B cell (primary cell): ENCODE results near the gene LANCL2. TPM values are rescaled to one million over a fixed set of nuclear protein-coding genes. Genes with fewer than 3 reads are reported as not detected.

Experiments used
- ATAC-seq: fragments of 200-7000 bp; cut with Tn5 transposase; one replicate; pipeline ENCODE4 v1.10.0; 2021; ENCODE audit warnings: low read depth, mild to moderate bottlenecking, moderate number of reproducible peaks, moderate library complexity
- CTCF ChIA-PET: fragments of 350-600 bp; sonication (Branson Sonifier 250); formaldehyde crosslinking; loops from one replicate; lab custom pipeline; 2021; ENCODE audit warnings: antibody characterized with exemption, inconsistent platforms; lab: Charles Lee
- POLR2A ChIA-PET: fragments of 350-600 bp; sonication (Branson Sonifier 250); formaldehyde crosslinking; loops from one replicate; lab custom pipeline; 2021; ENCODE audit warnings: antibody characterized with exemption; lab: Charles Lee
- DNase-seq: peaks from one replicate; pipeline ENCODE4 v3.0.0; 2013
- H2AFZ ChIP-seq: 2 replicates; pipeline ENCODE4 v1.6.1; 2012; ENCODE audit warnings: mild to moderate bottlenecking, low read depth, low read length; ENCODE audit not compliant: insufficient read depth, poor library complexity, severe bottlenecking
- H3K27ac ChIP-seq, 2 donors: 1 replicate in 1 of 2; 2 replicates in 1 of 2; pipeline ENCODE4 v1.5.1; 2012 to 2013; ENCODE audit warnings: low read length in 2 of 2, mild to moderate bottlenecking in 2 of 2, moderate library complexity in 1 of 2
- H3K27me3 ChIP-seq, 4 experiments: fragments of 200-600 bp in 1 of 4; sonication (generic) in 1 of 4; replicated peaks in 1 of 4; 1 replicate in 2 of 4; 2 replicates in 2 of 4; pipeline versions ENCODE4 v1.6.1 to v1.7.0; 2013 to 2016; ENCODE audit warnings: low read length in 3 of 4, mild to moderate bottlenecking in 2 of 4, mixed read lengths in 1 of 4, moderate library complexity in 1 of 4; ENCODE audit not compliant: insufficient read depth in 4 of 4, control insufficient read depth in 3 of 4; ENCODE audit errors: control extremely low read depth in 1 of 4
- H3K36me3 ChIP-seq, 2 experiments: replicated peaks in 1 of 2; 1 replicate in 1 of 2; 2 replicates in 1 of 2; pipeline versions ENCODE4 v1.6.1 to v1.7.1; 2013; ENCODE audit warnings: low read length in 1 of 2; ENCODE audit not compliant: insufficient read depth in 2 of 2, control insufficient read depth in 1 of 2; ENCODE audit errors: control extremely low read depth in 1 of 2, extremely low read depth in 1 of 2
- H3K4me1 ChIP-seq, 2 donors: fragments of 200-600 bp in 1 of 2; sonication (generic) in 1 of 2; 1 replicate in 1 of 2; 2 replicates in 1 of 2; pipeline versions ENCODE4 v1.5.1 to v1.6.1; 2013 to 2017; ENCODE audit warnings: low read length in 2 of 2; ENCODE audit not compliant: control insufficient read depth in 2 of 2, insufficient read depth in 2 of 2
- H3K4me2 ChIP-seq: replicated peaks from 2 replicates; pipeline ENCODE3; 2012; ENCODE audit warnings: mild to moderate bottlenecking, low read depth, low read length; ENCODE audit not compliant: poor library complexity, severe bottlenecking
- H3K4me3 ChIP-seq, 5 experiments: fragments of 200-600 bp in 1 of 5; sonication (generic) in 1 of 5; 1 replicate in 3 of 5; 2 replicates in 2 of 5; pipeline versions ENCODE4 v1.5.1 to v1.7.0; 2011 to 2016; ENCODE audit warnings: low read length in 4 of 5, mild to moderate bottlenecking in 4 of 5, low read depth in 2 of 5, control low read depth in 1 of 5, moderate library complexity in 1 of 5; ENCODE audit not compliant: insufficient read depth in 1 of 5; ENCODE audit errors: control extremely low read depth in 1 of 5, extremely low read depth in 1 of 5
- H3K79me2 ChIP-seq: fragments of 200-600 bp; sonication (generic); one replicate; pipeline ENCODE4 v1.6.0; 2016; ENCODE audit warnings: low read length; ENCODE audit not compliant: control insufficient read depth, insufficient read depth
- H3K9ac ChIP-seq: fragments of 200-600 bp; sonication (generic); 2 replicates; pipeline ENCODE4 v1.6.1; 2017; ENCODE audit warnings: mild to moderate bottlenecking, low read length, moderate library complexity
- H3K9me3 ChIP-seq, 3 donors: one replicate each; pipeline versions ENCODE4 v1.6.1 to v1.7.1; 2013; ENCODE audit warnings: low read length in 2 of 3; ENCODE audit not compliant: control insufficient read depth in 2 of 3, insufficient read depth in 1 of 3; ENCODE audit errors: control extremely low read depth in 1 of 3
- H4K20me1 ChIP-seq: 2 replicates; pipeline ENCODE4 v1.6.0; 2012; ENCODE audit warnings: mild to moderate bottlenecking, low read length; ENCODE audit not compliant: insufficient read depth, control insufficient read depth, poor library complexity, severe bottlenecking
- H3K27ac Mint-ChIP-seq: one replicate; pipeline ENCODE4 v1.8.0; 2021; ENCODE audit warnings: mixed read lengths
- H3K27me3 Mint-ChIP-seq: one replicate; pipeline ENCODE4 v1.8.0; 2021; ENCODE audit warnings: mixed read lengths
- H3K4me1 Mint-ChIP-seq: one replicate; pipeline ENCODE4 v1.8.0; 2021; ENCODE audit warnings: mixed read lengths
- H3K4me3 Mint-ChIP-seq: one replicate; pipeline ENCODE4 v1.8.0; 2021; ENCODE audit warnings: mixed read lengths
- H3K9me3 Mint-ChIP-seq: one replicate; pipeline ENCODE4 v1.8.0; 2022; ENCODE audit warnings: mixed read lengths; ENCODE audit not compliant: insufficient read depth
- EZH2 ChIP-seq: IDR thresholded peaks from 2 replicates; pipeline ENCODE4 v1.6.1; 2012; ENCODE audit warnings: borderline replicate concordance, low read depth, mild to moderate bottlenecking, moderate library complexity, low read length; ENCODE audit not compliant: insufficient read depth, poor library complexity, severe bottlenecking
- WGBS: methylation state at CpG from one replicate; pipeline ENCODE4 v1.1.5; 2013; ENCODE audit warnings: missing lambda C conversion rate; ENCODE audit not compliant: insufficient coverage; 5-methylcytosine and 5-hydroxymethylcytosine counted together
- intact Hi-C: fragments of 100-400 bp; cut with micrococcal nuclease; formaldehyde crosslinking; loops from one replicate; pipeline ENCODE4 v1.10.0; 2022
- polyA plus RNA-seq: library from polyadenylated mRNA; depleted of rRNA; stranded (reverse); fragments of >200 nt; gene quantifications from 2 replicates; pipeline ENCODE4 v1.2.3, GENCODE V29; 2012
- total RNA-seq, 2 donors: library from RNA; stranded (reverse); fragments of 120-200 nt in 1 of 2; gene quantifications; 1 replicate in 1 of 2; 2 replicates in 1 of 2; pipeline versions ENCODE4 v1.2.3 to v1.2.4, GENCODE V29; 2013 to 2022
- TF ChIP-seq, protein P1 (sequence below): fragments of 200-600 bp; IDR thresholded peaks from one replicate; pipeline ENCODE4 v1.8.0; 2022; ENCODE audit warnings: antibody characterized with exemption, mild to moderate bottlenecking

The LANCL2 gene
- total and polyA plus RNA-seq, 2 donors (not counting 1 experiment from before 2014, with no cell fraction given) = 3.5 to 8.1 TPM

DNA sequence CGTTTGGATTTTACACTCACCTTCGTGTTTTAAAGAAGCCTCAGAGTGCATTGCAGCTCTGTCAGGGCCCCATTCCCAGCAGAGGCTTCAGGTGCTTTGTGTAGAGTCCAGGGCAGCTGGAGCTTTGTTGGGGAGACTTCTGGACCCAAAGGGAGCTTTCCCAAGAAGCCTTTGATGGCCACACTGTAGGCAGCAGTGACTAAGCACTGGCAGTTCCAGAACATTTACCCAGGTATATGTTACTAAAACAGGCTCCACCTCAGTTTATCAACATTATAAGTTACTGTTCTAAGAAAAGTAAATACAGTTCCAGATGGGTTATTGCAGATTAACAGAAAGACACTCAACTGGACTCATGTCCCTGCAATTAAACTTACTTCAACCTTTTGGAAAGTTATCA is 66.8 kb downstream of the LANCL2 start:
- Histone ChIP-seq H3K9me3 (no peaks in the 10 kb centered on the region), H3K4me3 (no peak overlapping the region), H3K27me3 (no peaks in the 10 kb centered on the region), H2AFZ (no peak overlapping the region), H3K4me1 (no peaks in the 10 kb centered on the region), H3K27ac (no peak overlapping the region), H3K4me2 (no peak overlapping the region), H3K9ac (no peak overlapping the region), H4K20me1 (no peaks in the 10 kb centered on the region), H3K79me2 (no peaks in the 10 kb centered on the region), H3K36me3 (peaks cover 0 to 8% of the 10 kb centered on the region in 2 experiments)
- ATAC-seq (no peak), DNase-seq (no peak)
- POLR2A ChIA-PET = no interaction called here
- CTCF ChIA-PET = interaction anchor here (0.9 to 3.5 kb wide), 6 partner anchors 10 to 174 kb away, joined by 3 to 27 read pairs (median 4); no protein-coding TSS in a partner anchor
- Mint-ChIP-seq H3K4me3 (no peak overlapping the region), H3K27ac (no peak overlapping the region), H3K27me3 (no peaks in the 10 kb centered on the region), H3K4me1 (peaks cover 3% of the 10 kb centered on the region), H3K9me3 (no peaks in the 10 kb centered on the region)
- 38% methylated on average over 2 of the region's 2 CpGs for WGBS
- TF ChIP-seq, protein P1, sequence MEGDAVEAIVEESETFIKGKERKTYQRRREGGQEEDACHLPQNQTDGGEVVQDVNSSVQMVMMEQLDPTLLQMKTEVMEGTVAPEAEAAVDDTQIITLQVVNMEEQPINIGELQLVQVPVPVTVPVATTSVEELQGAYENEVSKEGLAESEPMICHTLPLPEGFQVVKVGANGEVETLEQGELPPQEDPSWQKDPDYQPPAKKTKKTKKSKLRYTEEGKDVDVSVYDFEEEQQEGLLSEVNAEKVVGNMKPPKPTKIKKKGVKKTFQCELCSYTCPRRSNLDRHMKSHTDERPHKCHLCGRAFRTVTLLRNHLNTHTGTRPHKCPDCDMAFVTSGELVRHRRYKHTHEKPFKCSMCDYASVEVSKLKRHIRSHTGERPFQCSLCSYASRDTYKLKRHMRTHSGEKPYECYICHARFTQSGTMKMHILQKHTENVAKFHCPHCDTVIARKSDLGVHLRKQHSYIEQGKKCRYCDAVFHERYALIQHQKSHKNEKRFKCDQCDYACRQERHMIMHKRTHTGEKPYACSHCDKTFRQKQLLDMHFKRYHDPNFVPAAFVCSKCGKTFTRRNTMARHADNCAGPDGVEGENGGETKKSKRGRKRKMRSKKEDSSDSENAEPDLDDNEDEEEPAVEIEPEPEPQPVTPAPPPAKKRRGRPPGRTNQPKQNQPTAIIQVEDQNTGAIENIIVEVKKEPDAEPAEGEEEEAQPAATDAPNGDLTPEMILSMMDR = no peak
- TF ChIP-seq EZH2 = no peak
- intact Hi-C loops = loop anchor here (10.0 kb wide), 1 partner anchor 643 kb away; no protein-coding TSS in a partner anchor

DNA sequence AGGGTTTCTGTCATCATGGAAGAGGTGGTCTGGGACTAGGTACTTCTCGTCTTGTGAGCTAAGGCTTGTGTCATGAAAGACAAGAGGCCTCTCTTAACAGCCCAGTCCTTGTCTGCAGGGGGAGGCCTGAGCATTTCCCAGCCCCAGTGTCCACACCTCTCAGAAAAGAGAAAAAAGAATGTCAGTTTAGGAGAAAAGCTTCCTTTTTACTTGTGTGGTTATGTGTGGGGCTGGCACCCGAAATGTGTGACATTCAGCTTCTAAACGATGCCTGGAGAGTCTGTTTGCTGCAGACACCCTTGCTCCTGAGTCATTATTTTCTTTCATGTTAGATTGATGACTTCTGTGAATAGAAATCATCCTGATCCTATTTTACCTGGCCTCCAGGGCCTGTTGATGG is 67.4 kb downstream of the LANCL2 start:
- H3K4me3 Mint-ChIP-seq = no peak overlapping the region
- no peaks in the 10 kb centered on the region for H3K9me3 Mint-ChIP-seq
- no peak overlapping the region for H2AFZ ChIP-seq
- H3K4me2 ChIP-seq = no peak overlapping the region
- H4K20me1 ChIP-seq = no peaks in the 10 kb centered on the region
- H3K9me3 ChIP-seq = no peaks in the 10 kb centered on the region
- H3K9ac ChIP-seq = no peak overlapping the region
- H3K4me3 ChIP-seq = no peak overlapping the region
- H3K27ac Mint-ChIP-seq = no peak overlapping the region
- peaks cover 3% of the 10 kb centered on the region for H3K4me1 Mint-ChIP-seq
- H3K4me1 ChIP-seq = no peaks in the 10 kb centered on the region
- ChIA-PET POLR2A (no interaction called here), CTCF (interaction anchor here (0.9 to 3.5 kb wide), 11 partner anchors 9 to 174 kb away, joined by 3 to 27 read pairs (median 4); no protein-coding TSS in a partner anchor)
- intact Hi-C loops = loop anchor here (10.0 kb wide), 1 partner anchor 642 kb away; no protein-coding TSS in a partner anchor
- DNase-seq (no peak), ATAC-seq (no peak)
- no peaks in the 10 kb centered on the region for H3K27me3 ChIP-seq
- H3K79me2 ChIP-seq = no peaks in the 10 kb centered on the region
- H3K36me3 ChIP-seq = peaks cover 0 to 8% of the 10 kb centered on the region in 2 experiments
- no peaks in the 10 kb centered on the region for H3K27me3 Mint-ChIP-seq
- 92% methylated on average over 2 of the region's 3 CpGs for WGBS
- no peak overlapping the region for H3K27ac ChIP-seq
- TF ChIP-seq, protein P1 = no peak
- no peak for TF ChIP-seq EZH2
